ENCODE data around the gene DENND5B.

- TF ChIP-seq POLR2AphosphoS5 (IDR thresholded peaks at IDR 0.05): no peak
- TF ChIP-seq CTCF (IDR thresholded peaks at IDR 0.05): no peak
- no peak for TF ChIP-seq POLR2A (IDR thresholded peaks at IDR 0.05)
- TF ChIP-seq EP300 (IDR thresholded peaks at IDR 0.05; ENCODE audit: low read depth): no peak
Observed at GRCh38 chr12:31522607-31523006, 68.3 kb downstream of the DENND5B start.
